HG03159 (cell line): ENCODE data around the gene FEN1.
A peak's percentile ranks its signal among the peaks of the same experiment; 100 is the strongest.

Experiments used
- ATAC-seq: cut with Tn5 transposase; IDR thresholded peaks from one replicate; pipeline ENCODE4 v1.9.1; 2021; ENCODE audit warnings: mild to moderate bottlenecking, moderate library complexity; ENCODE audit not compliant: unreplicated experiment

Gene FEN1

DNA sequence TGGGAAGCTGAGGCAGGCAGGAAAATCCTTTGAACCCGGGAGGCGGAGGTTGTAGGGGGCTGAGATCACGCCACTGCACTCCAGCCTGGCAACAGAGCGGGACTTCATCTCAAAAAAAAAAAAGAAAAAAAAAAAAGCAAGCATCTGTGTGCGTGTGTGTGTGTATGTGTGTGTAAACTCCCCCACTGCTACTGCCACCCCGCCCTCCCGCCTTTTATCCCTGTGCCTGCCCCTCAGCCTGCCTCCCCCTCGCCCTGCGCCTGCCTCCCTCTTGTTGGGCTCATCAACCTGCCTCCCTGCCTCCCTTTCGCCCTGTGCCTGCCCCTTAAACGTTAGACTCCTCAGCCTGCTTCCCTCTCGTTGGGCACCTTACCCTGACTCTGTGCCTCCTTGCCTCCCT, 18.3 kb upstream of the FEN1 start:
- no peak for ATAC-seq

DNA sequence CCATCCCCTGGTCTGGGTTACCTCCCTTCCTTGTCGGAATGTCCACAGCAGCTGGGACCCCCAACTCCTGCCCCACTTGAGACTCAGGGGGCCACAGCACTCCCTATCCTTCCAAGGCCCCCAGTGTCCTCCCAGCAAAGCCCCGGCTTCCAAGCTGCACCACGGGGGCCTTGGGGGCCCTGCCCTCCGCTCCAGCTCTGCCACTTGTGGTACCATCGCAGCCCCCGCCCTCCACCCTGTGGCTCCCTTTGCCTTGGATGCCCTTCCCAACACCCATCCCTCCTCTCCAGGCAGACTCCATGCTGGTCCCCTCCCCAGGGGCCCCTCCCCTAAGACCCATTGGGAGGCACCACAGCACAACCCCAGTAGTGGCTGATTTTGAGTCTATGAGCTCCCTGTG, 17.6 kb upstream of the FEN1 start:
- ATAC-seq = no peak

DNA sequence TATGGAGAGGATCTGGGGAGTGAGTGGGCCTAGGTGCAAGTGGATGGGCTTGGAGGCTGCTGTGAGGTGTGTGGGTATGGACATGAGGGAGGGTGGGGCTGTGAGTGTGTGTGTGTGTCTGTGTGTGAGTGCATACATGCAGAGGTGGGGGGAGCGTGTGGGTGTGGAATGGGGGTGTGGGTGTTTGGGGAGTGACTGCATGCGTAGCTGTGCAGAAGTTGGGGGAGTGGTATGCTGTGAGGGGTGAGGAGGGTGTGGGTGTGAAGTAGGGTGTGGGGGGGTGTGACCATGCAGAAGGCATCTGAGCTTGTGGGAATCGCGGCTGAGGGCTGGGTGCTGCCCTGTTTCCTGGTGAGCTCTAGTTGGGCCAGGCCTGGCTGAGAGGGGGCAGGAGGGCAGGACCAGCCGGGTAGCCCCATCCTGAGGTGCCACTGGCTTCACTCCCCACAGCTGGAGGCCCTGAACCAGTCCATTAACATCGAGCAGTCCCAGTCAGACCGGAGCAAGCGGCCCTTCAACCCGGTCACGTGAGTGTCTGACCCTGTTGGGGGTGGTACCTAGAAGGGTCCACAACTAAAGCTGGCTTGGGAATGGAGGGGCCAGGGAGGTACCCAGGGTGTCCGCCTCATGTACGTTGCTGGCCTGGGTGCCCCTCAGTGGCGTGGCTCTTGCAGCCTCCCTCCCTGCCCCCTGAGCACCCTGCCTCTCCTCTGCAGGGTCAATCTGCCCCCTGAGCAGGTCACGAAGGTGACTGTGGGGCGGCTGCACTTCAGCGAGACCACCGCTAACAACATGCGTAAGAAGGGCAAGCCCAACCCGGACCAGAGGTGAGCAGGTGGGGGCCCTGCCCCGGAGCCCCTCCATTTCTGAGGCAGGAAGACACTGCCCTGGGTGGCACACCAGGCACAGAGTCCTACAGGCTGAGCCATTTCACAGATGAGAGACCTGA, 16.8 kb upstream of the FEN1 start:
- no peak for ATAC-seq

DNA sequence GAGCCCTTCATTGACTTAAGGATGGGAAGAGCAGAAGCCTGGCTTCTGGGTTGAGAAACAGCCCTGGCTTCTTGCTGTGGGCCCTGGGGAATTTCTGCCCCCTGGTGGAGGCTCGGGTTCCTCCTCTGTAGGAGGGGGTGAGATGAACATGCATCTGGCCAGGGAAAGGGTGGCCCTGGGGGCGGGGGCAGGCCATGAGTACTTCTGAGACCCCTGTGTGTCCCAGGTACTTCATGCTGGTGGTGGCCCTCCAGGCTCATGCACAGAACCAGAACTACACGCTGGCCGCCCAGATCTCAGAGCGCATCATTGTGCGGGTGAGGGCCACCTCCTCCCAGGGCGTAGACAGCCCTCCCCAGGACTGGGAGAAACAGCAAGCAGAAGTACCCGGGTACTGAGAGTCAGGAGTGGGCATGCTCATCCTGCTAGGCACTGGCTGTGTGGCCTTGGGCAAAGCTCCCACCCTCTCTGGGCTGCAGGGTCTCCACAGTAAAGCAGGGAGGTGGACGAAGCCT, 16.1 kb upstream of the FEN1 start:
- ATAC-seq = no peak

DNA sequence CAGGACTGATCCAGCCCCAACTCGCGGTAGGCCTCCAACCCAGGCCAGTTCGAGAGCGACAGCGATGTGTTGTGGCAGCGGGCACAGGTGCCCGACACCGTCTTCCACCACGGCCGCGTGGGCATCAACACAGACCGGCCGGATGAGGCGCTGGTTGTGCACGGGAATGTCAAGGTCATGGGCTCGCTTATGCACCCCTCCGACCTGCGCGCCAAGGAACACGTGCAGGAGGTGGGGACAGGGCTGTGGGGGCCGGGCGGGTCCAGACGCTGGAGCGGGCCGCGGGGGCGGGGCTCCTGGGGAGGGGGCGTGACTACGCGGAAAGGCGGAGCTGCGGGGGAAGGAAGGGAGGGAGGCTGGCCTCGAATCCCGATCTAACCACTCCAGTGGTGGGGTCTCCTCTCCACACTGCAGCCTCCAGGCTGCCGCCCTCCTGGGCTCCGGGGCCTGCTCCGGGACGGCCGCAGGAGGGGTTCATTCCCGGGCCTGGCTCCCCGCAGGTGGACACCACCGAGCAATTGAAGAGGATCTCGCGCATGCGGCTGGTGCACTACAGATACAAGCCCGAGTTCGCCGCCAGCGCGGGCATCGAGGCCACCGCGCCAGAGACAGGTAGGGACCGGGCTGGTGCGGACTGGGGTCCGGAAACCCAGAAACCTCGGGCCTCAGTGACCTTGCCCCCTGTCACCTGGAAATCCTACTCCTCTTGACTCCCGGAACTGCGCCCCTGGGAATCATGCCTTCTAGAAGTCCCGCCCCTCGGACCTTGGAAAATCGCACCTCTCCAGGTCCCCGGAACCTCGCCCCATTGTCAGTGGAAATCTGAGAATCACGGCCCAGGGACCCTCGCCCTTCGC, 15.2 kb upstream of the FEN1 start:
- ATAC-seq = no peak

DNA sequence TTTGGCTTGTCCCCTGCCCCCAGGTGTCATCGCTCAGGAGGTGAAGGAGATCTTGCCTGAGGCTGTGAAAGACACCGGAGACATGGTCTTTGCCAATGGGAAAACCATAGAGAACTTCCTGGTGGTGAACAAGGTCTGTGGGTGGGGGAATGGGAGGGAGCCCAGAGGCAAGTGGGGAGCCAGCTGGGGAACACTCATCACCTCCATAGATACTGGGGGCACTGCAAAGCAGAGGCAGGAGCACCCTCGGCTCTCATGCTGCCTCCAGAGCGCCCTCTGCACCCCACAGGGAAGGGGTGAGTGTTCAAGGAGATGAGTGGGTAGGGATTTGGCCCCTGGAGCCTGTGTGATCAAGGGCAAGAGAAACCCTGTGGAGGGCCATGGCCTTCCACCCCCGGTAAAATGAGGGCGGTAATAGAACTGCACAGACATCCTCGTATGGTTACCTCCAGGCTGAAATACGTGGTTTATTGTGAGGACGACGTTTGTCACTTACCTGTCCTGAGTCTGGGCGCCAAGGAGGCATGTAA, 14.3 kb upstream of the FEN1 start:
- ATAC-seq = no peak

DNA sequence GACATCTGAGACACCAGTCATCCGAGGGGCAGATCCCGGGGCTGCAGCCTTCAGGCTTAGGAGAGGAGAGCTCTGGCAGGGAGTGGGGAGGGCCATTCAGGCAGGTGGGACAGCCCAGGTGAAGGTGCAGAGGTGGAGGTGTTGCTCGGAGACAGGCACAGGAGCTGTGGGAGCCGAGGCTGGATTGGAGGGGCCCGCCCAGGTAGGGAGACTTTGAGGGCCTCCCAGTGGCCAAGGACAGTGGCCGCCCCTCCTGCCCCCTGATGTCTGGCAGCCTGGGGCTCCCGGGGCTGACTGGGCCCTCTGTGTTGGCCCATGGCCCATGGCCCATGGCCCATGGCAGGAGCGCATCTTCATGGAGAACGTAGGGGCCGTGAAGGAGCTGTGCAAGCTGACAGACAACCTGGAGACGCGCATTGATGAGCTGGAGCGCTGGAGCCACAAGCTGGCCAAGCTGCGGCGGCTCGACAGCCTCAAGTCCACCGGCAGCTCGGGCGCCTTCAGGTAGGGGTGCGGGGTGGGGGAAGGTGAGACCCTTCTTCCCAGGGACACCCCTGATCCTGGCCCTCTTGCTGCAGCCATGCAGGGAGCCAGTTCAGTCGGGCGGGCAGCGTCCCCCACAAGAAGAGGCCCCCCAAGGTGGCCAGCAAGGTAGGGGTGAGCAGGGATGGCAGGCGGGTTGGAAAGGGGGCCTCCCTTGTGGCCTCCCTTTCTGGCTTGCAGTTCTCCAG, 13.6 kb upstream of the FEN1 start:
- no peak for ATAC-seq

DNA sequence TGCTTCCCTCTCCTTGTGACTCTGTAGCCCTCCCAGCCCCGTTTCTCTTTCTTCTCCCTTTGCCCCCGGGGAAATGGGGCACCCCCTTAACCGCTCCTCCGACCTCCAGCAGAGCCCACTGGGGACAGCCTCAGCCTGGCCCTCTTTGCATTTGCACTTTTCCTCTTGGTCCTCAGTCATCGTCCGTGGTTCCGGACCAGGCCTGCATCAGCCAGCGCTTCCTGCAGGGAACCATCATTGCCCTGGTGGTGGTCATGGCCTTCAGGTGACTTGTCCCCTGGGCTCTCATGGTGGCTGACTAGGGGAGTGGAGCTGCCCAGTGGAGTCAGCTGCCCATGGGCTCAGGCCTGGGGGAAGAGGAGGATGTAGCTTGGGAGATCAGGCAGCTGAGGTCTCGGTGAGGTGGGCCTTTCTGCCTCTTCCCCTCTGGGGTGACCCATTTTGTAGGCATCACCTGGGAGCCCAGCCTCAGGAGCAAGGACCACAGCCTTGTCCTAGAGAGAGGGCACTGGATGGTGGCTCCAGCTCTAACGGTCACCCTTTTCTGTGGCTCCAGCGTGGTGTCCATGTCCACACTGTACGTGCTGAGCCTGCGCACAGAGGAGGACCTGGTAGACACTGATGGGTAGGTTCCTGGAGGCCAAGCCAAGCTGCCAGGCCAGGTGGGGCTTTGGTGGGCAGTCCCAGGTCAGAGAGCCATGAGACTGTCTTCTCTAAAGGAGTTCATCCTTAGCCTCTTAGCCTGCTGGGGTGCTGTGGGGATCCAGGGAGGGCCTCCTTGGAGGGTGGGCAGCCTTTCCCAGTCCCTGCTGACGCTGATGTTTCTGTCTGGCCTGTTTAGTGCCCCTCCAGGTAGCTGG, 12.8 kb upstream of the FEN1 start:
- ATAC-seq = no peak

DNA sequence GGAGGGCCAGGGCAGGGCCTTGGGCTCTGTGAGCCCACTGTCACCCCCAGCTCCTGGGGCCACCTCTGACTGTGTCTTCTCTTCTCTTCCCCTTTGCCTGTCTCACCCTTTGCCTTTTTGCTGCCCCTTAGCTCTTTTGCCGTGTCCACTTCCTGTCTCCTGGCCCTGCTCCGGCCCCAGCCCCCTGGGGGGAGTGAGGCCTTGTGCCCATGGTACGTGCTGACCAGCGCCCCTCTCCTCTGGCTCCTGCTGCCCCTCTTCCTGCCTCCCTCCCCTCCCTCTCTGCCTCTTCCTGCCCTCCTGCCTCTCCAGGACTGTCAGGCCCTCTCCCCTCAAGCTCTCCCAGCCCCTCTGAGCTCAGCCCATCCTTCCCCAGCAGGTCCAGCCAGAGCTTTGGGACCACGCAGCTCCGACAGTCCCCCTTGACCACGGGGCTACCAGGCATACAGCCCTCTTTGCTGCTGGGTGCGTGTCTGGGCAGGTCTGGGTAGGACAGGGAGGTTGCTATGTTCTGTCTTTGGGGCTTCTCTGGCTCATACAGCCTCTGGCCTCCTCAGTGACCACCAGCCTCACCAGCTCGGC, 12.0 kb upstream of the FEN1 start:
- ATAC-seq = no peak

DNA sequence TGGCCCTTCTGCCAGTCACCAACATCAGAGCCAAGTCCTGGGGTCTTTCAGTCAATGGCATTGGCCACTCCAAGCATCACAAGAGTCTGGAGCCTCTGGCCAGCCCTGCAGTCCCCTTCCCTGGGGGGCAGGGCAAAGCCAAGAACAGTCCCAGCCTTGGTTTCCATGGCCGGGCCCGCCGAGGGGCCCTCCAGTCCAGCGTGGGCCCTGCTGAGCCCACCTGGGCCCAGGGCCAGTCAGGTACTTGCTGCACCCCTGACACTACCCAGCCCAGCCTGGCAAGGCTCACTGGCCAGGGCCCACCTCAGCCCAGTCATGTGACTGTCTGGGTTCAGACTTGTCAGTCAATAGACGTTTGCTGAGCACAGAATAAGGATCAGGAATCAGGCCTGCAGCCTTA, 11.1 kb upstream of the FEN1 start:
- ATAC-seq = no peak

DNA sequence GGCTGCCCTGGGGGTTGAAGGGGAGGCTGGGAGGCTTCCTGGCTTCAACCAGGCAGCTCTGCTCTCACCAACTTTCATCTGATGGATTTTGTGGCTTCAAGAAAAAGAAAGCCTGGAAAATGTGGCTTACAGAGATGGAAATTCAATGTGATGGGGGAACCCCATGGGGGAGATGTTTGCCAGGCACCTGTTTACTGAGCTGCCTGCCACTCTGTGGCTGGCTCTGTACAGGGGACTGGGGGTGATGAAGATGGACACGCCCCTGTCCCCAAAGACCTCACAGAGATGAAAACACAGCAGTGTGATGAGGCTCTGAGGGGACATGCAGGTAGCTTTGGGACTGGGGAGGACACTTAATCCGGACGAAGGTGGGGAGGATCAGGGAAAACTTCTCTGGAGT, 10.4 kb upstream of the FEN1 start:
- ATAC-seq = no peak

DNA sequence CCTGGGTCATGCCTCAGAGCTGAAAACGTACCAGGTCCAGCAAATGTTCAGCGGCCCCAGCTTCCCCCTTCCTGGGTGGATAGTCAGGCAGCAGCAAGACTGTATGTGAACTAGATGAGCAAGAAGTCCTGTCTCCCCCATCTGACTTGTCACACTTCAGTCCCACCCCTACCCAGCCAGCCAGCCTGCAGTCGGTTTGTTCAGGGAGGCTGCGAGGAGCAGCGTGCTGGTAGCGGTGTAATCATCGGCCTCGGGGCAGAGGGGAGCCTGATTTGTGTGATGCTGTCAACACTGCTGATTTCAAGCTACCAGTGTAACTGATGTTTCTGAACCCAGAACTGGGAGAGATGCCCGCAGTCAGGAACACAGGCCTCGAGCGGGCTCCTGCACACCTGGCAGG, 9.9 kb upstream of the FEN1 start:
- no peak for ATAC-seq

DNA sequence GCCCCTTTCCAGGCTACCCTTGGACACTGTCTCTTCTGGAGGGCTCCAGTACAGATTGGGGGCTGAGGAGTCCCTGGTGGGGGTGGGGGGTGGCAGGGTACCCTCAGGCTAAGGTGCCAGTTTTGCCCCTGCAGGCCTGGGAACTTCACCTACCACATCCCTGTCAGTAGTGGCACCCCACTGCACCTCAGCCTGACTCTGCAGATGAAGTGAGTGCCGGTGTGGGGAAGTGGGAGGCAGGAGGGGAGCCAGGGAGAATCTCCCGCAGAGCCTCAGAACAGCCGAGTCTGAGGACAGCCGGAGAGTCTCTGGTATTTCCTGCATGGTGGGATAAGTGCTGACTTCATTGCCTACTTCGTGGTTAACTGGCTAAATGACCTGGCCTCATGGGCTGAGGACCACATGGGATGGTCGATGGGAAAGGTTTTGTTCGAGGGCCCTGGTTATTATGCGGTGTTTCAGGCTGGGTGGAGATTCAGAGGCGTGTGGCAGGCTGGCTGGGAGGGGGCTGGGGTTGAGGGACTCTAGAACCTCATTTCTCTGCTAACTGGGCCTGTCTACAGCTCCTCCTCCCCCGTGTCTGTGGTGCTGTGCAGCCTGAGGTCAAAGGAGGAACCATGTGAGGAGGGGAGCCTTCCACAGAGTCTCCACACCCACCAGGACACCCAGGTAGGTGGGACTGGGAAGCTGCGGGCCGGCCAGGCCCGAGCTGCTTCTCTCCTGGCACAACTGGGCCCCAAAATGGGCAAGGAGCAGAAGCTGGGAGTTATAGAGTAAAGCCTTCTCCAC, 8.8 kb upstream of the FEN1 start:
- no peak for ATAC-seq

DNA sequence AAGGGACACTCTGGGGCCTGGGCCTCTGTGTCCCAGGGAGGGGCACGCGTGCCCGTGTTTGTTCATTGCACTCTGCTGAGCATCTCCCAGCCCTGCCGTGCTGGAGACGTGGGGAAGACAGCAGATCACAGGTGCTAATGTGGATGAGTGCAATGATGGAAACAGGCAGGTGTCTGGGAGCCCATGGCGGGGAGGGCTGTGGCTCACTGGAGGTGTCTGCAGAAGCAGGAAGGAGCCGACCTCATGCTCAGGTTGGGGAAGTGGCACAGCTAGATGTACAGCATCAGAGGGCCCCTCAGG, 8.3 kb upstream of the FEN1 start:
- ATAC-seq = no peak

DNA sequence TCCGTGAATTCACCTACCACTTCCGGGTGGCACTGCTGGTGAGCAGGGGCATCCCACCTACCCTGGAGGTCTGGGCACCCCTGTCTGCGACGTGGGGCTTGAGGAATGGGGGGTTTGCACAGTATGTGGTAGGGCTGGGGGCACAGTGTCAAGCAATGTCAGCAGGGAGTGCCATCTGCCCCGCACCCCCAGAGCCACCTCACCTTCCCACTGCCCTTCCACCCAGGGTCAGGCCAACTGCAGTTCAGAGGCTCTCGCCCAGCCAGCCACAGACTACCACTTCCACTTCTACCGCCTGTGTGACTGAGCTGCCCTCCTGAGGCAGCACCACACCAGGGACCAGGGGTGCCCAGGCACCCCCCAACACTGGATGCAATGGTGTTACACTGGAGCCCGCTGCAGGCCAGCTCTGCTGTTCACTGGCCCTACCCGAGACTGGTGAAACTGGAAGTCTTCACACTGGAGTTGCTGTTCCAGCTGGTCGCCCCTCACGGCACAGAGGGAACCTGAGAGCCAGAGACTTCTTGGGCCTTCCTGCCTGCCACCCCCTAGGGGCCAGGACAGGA, 6.8 kb upstream of the FEN1 start:
- no peak for ATAC-seq

DNA sequence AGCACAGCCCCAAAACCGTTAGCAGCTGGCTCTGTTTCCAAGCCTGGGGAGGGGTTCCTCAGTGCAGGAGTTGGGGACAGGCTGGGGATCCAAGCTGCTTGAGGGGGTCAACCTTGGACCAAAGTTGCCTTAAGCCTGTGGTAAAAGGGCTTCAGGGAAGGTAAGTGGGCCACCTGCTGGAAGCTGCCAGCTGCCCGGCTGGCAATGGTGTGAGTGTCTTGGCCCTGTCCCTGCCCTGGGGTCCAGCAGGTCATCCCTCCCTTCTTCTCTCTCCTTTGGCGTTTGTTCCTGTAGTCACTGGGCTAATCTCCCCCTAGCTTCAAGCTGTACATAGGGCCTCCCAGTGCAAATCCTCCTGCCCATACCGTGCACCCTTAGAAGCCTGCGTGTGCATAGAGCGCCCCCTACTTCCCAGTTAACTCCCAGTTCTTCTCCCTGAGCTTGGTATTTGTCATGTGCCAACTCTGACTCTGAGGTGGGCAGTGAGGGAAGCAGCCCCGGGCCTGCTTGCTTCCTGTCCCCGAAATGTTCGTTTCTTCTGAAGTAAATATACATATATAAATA, 4.7 kb upstream of the FEN1 start:
- no peak for ATAC-seq

DNA sequence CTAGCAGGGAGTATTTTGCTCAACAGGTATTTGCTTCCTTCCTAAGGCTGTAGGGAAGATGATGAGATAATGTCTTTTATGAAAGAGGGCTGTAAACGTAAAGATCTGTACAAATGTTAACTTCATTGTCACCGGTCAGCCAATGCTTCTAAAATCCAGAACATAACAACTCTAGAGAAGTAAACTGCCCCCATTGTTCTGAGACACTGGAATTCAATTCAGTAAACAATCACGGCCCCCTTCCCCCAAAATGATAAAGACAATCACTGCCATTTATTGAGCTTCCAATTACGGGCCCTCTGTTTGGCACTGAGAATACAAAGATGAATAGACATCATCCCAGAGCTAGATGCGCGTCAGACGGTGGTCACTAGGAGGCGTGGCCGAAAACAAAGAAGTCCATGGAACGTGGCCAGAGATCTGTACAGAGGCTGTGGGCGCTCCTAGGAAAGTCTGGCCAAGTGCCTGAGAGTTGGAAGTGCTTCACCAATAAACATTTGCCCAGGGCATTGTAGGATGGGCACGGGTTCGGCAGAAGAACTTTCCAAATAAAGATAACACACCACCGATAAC, 888 bp upstream of the FEN1 start:
- peak; percentile 27 for ATAC-seq
